WTC11 (cell line): ENCODE measurements around the gene HOMER1. TPM values are rescaled to one million over a fixed set of nuclear protein-coding genes. Genes with fewer than 3 reads are reported as not detected.

Source experiments
- ATAC-seq: fragments of 200-7000 bp; cut with Tn5 transposase; 2 replicates; pipeline ENCODE4 v1.10.0; 2021; ENCODE audit warnings: mild to moderate bottlenecking, moderate library complexity
- CTCF ChIA-PET: fragments of 300-600 bp; sonication (Branson Sonifier 250); formaldehyde crosslinking; loops from one replicate; lab custom pipeline; 2021; ENCODE audit warnings: antibody characterized with exemption; lab: Charles Lee
- POLR2A ChIA-PET: fragments of 350-600 bp; sonication (Branson Sonifier 250); formaldehyde crosslinking; loops from one replicate; lab custom pipeline; 2021; ENCODE audit warnings: antibody characterized with exemption; lab: Charles Lee
- DNase-seq: peaks from one replicate; pipeline ENCODE4 v3.0.0; 2021; ENCODE audit warnings: low spot score
- H3K27ac Mint-ChIP-seq: 2 replicates; pipeline ENCODE4 v1.8.0; 2021; ENCODE audit warnings: mixed read lengths
- H3K27me3 Mint-ChIP-seq: 2 replicates; pipeline ENCODE4 v1.8.0; 2021; ENCODE audit warnings: low read depth, mild to moderate bottlenecking, moderate library complexity, mixed read lengths
- H3K36me3 Mint-ChIP-seq: 2 replicates; pipeline ENCODE4 v1.8.0; 2021; ENCODE audit warnings: mixed read lengths
- H3K4me1 Mint-ChIP-seq: 2 replicates; pipeline ENCODE4 v1.8.0; 2022; ENCODE audit warnings: mixed read lengths
- H3K4me3 Mint-ChIP-seq: 2 replicates; pipeline ENCODE4 v1.8.0; 2021; ENCODE audit warnings: mild to moderate bottlenecking, moderate library complexity, mixed read lengths
- H3K9me3 Mint-ChIP-seq: 2 replicates; pipeline ENCODE4 v1.8.0; 2021; ENCODE audit warnings: mixed read lengths
- AR ChIP-seq: fragments of 250-450 bp; sonication (Bioruptor Pico); IDR thresholded peaks from 2 replicates; pipeline ENCODE4 v1.9.0; 2021; ENCODE audit warnings: mild to moderate bottlenecking
- ATF1 ChIP-seq: sonication (generic); formaldehyde crosslinking; IDR thresholded peaks from 2 replicates; pipeline ENCODE4 v1.8.1; 2023; ENCODE audit warnings: mild to moderate bottlenecking, moderate library complexity, missing genetic modification reagents
- CBFB ChIP-seq: sonication (generic); formaldehyde crosslinking; IDR thresholded peaks from 2 replicates; pipeline ENCODE4 v1.8.1; 2022; ENCODE audit warnings: mild to moderate bottlenecking, low read depth, missing genetic modification reagents
- E2F1 ChIP-seq: sonication (generic); formaldehyde crosslinking; IDR thresholded peaks from 2 replicates; pipeline ENCODE4 v1.8.0; 2022; ENCODE audit warnings: mild to moderate bottlenecking, missing genetic modification reagents
- ELF4 ChIP-seq: sonication (generic); formaldehyde crosslinking; IDR thresholded peaks from 2 replicates; pipeline ENCODE4 v1.8.1; 2022; ENCODE audit warnings: low read depth, mild to moderate bottlenecking, moderate library complexity, missing genetic modification reagents
- EMX1 ChIP-seq: fragments of 250-450 bp; sonication (Bioruptor Pico); IDR thresholded peaks from 2 replicates; pipeline ENCODE4 v1.8.0; 2021; ENCODE audit warnings: mild to moderate bottlenecking
- ETV6 ChIP-seq: sonication (generic); formaldehyde crosslinking; IDR thresholded peaks from 2 replicates; pipeline ENCODE4 v1.8.1; 2022; ENCODE audit warnings: mild to moderate bottlenecking, missing genetic modification reagents
- HMGA2 ChIP-seq: fragments of 250-450 bp; sonication (Bioruptor Pico); IDR thresholded peaks from 2 replicates; pipeline ENCODE4 v1.4.0; 2021; ENCODE audit warnings: mild to moderate bottlenecking, moderate library complexity
- JAZF1 ChIP-seq: fragments of 250-450 bp; sonication (Bioruptor Pico); IDR thresholded peaks from 2 replicates; pipeline ENCODE4 v1.9.0; 2021; ENCODE audit warnings: moderate library complexity, mild to moderate bottlenecking, inconsistent platforms
- MLX ChIP-seq: sonication (generic); formaldehyde crosslinking; IDR thresholded peaks from 2 replicates; pipeline ENCODE4 v1.8.1; 2023; ENCODE audit warnings: mild to moderate bottlenecking, missing genetic modification reagents, moderate library complexity
- MXD4 ChIP-seq: fragments of 250-450 bp; sonication (Bioruptor Pico); IDR thresholded peaks from 2 replicates; pipeline ENCODE4 v1.8.0; 2021; ENCODE audit warnings: mild to moderate bottlenecking, moderate library complexity, borderline replicate concordance
- MYBL2 ChIP-seq: sonication (generic); formaldehyde crosslinking; IDR thresholded peaks from 2 replicates; pipeline ENCODE4 v1.8.1; 2023; ENCODE audit warnings: mild to moderate bottlenecking, moderate library complexity, missing genetic modification reagents
- SMAD3 ChIP-seq: sonication (generic); formaldehyde crosslinking; IDR thresholded peaks from 2 replicates; pipeline ENCODE4 v1.8.0; 2022; ENCODE audit warnings: missing genetic modification reagents, mild to moderate bottlenecking, borderline replicate concordance
- ZNF232 ChIP-seq: sonication (generic); formaldehyde crosslinking; IDR thresholded peaks from 2 replicates; pipeline ENCODE4 v1.8.0; 2022; ENCODE audit warnings: mild to moderate bottlenecking, missing genetic modification reagents
- ZNF281 ChIP-seq: sonication (generic); formaldehyde crosslinking; IDR thresholded peaks from 2 replicates; pipeline ENCODE4 v1.8.0; 2023; ENCODE audit warnings: mild to moderate bottlenecking, missing genetic modification reagents
- ZNF317 ChIP-seq: sonication (generic); formaldehyde crosslinking; IDR thresholded peaks from 2 replicates; pipeline ENCODE4 v1.8.1; 2023; ENCODE audit warnings: low read depth, mild to moderate bottlenecking, moderate library complexity, missing genetic modification reagents, borderline replicate concordance
- ZNF416 ChIP-seq: fragments of 250-450 bp; sonication (Bioruptor Pico); IDR thresholded peaks from 2 replicates; pipeline ENCODE4 v1.9.0; 2021; ENCODE audit warnings: mild to moderate bottlenecking, inconsistent platforms
- ZNF532 ChIP-seq: fragments of 250-450 bp; sonication (Bioruptor Pico); IDR thresholded peaks from 2 replicates; pipeline ENCODE4 v1.9.0; 2021; ENCODE audit warnings: mild to moderate bottlenecking, borderline replicate concordance
- total RNA-seq: library from RNA; stranded (reverse); gene quantifications from 3 replicates; pipeline ENCODE4 v1.2.3, GENCODE V29; 2021

The HOMER1 gene
- total RNA-seq, 1 experiment from 2014 or later: 37.6 TPM

- Mint-ChIP-seq H3K27ac (0 out of 2 replicates have a peak overlapping the region, but pooled peaks have one; percentile 75), H3K36me3 (no peaks in the 10 kb centered on the region), H3K4me3 (no peak overlapping the region; the same call in 1 of the 2 replicates), H3K27me3 (no peaks in the 10 kb centered on the region), H3K4me1 (peaks cover 74% of the 10 kb centered on the region), H3K9me3 (no peaks in the 10 kb centered on the region)
- ATAC-seq (no peak), DNase-seq (no peak)
- no peak for TF ChIP-seq EMX1 (CRISPR knock-in tag)
- no peak for TF ChIP-seq ZNF232 (CRISPR knock-in tag)
- no peak for TF ChIP-seq ZNF281 (CRISPR knock-in tag)
- TF ChIP-seq JAZF1 (CRISPR knock-in tag): no peak
- TF ChIP-seq HMGA2: no peak
- no peak for TF ChIP-seq ETV6 (CRISPR knock-in tag)
- TF ChIP-seq MXD4 (CRISPR knock-in tag): no peak
- no peak for TF ChIP-seq ELF4
- TF ChIP-seq MLX (CRISPR knock-in tag): no peak
- TF ChIP-seq ZNF416 (CRISPR knock-in tag): no peak
- no peak for TF ChIP-seq ZNF532 (CRISPR knock-in tag)
- no peak for TF ChIP-seq CBFB (CRISPR knock-in tag)
- no peak for TF ChIP-seq ZNF317 (CRISPR knock-in tag)
- TF ChIP-seq AR (CRISPR knock-in tag): no peak
- no peak for TF ChIP-seq E2F1 (CRISPR knock-in tag)
- no peak for TF ChIP-seq MYBL2 (CRISPR knock-in tag)
- TF ChIP-seq SMAD3 (CRISPR knock-in tag): no peak
- no peak for TF ChIP-seq ATF1
- CTCF ChIA-PET: no interaction called here
- POLR2A ChIA-PET: interaction anchor here (1.4 kb wide), 1 partner anchor 270 kb away, joined by 3 read pairs; no protein-coding TSS in a partner anchor
These were observed 5.6 kb downstream of the HOMER1 start for GRCh38 chr5:79508354-79508753.
